Liver (tissue), 9 donors: ENCODE results near the gene SCPEP1. TPM values are rescaled to one million over a fixed set of nuclear protein-coding genes. Genes with fewer than 3 reads are reported as not detected.

Experiments used
- DNase-seq: peaks from one replicate; pipeline ENCODE4 v3.0.0-alpha.2; 2017; ENCODE audit warnings: low spot score
- H3K27ac ChIP-seq, 2 donors: one replicate each; pipeline ENCODE4 v1.7.0; 2013; ENCODE audit warnings: inconsistent platforms in 2 of 2, low read length in 2 of 2, control low read depth in 1 of 2, low read depth in 1 of 2, mild to moderate bottlenecking in 1 of 2
- H3K27me3 ChIP-seq, 4 donors: one replicate each; pipeline versions ENCODE4 v1.6.1 to v1.7.0; 2013; ENCODE audit warnings: low read length in 3 of 4, inconsistent platforms in 1 of 4, mild to moderate bottlenecking in 1 of 4, moderate library complexity in 1 of 4; ENCODE audit not compliant: control insufficient read depth in 4 of 4, insufficient read depth in 4 of 4
- H3K36me3 ChIP-seq, 4 donors: one replicate each; pipeline versions ENCODE4 v1.6.1 to v1.7.0; 2013; ENCODE audit warnings: low read length in 3 of 4, mild to moderate bottlenecking in 3 of 4, low read depth in 1 of 4, moderate library complexity in 1 of 4; ENCODE audit not compliant: control insufficient read depth in 4 of 4, insufficient read depth in 3 of 4
- H3K4me1 ChIP-seq, 4 donors: one replicate each; pipeline versions ENCODE4 v1.6.1 to v1.7.0; 2013; ENCODE audit warnings: low read length in 3 of 4, mild to moderate bottlenecking in 3 of 4, moderate library complexity in 1 of 4; ENCODE audit not compliant: control insufficient read depth in 4 of 4, insufficient read depth in 4 of 4
- H3K4me3 ChIP-seq, 3 donors: one replicate each; pipeline versions ENCODE4 v1.6.1 to v1.7.0; 2013; ENCODE audit warnings: low read length in 3 of 3, control low read depth in 1 of 3, low read depth in 1 of 3, mild to moderate bottlenecking in 1 of 3
- H3K9ac ChIP-seq, 2 donors: one replicate each; pipeline ENCODE4 v1.7.0; 2013; ENCODE audit warnings: low read length in 2 of 2, mild to moderate bottlenecking in 2 of 2, moderate library complexity in 2 of 2, control low read depth in 1 of 2, low read depth in 1 of 2
- H3K9me3 ChIP-seq, 4 donors: one replicate each; pipeline versions ENCODE4 v1.6.1 to v1.7.0; 2013; ENCODE audit warnings: low read length in 3 of 4; ENCODE audit not compliant: control insufficient read depth in 4 of 4
- FOXA1 ChIP-seq: IDR thresholded peaks from 2 replicates; pipeline ENCODE4 v1.6.1; 2016; ENCODE audit warnings: antibody characterized with exemption
- GABPA ChIP-seq, 2 donors: IDR thresholded peaks in 1 of 2; conservative IDR thresholded peaks in 1 of 2; 2 replicates each; pipeline ENCODE4 v1.6.1; 2016; ENCODE audit warnings: antibody characterized with exemption in 2 of 2, mild to moderate bottlenecking in 1 of 2, moderate library complexity in 1 of 2
- HNF4A ChIP-seq, 2 donors: conservative IDR thresholded peaks; 2 replicates each; pipeline ENCODE4 v1.6.1; 2016; ENCODE audit warnings: antibody characterized with exemption in 2 of 2, mild to moderate bottlenecking in 2 of 2
- HNF4G ChIP-seq: IDR thresholded peaks from 2 replicates; pipeline ENCODE4 v1.6.1; 2016; ENCODE audit warnings: antibody characterized with exemption
- JUND ChIP-seq, 2 donors: IDR thresholded peaks; 2 replicates each; pipeline ENCODE4 v1.6.1; 2016; ENCODE audit warnings: antibody characterized with exemption in 2 of 2
- NR2F2 ChIP-seq: IDR thresholded peaks from 2 replicates; pipeline ENCODE4 v1.6.1; 2016; ENCODE audit warnings: antibody characterized with exemption
- RXRA ChIP-seq, 2 donors: IDR thresholded peaks; 2 replicates each; pipeline ENCODE4 v1.6.1; 2017 to 2018; ENCODE audit warnings: antibody characterized with exemption in 2 of 2, mild to moderate bottlenecking in 1 of 2
- SP1 ChIP-seq: IDR thresholded peaks from 2 replicates; pipeline ENCODE4 v1.6.1; 2018; ENCODE audit warnings: antibody characterized with exemption, mild to moderate bottlenecking
- TAF1 ChIP-seq: conservative IDR thresholded peaks from 2 replicates; pipeline ENCODE4 v1.6.1; 2016; ENCODE audit warnings: antibody characterized with exemption, mild to moderate bottlenecking
- YY1 ChIP-seq: IDR thresholded peaks from 2 replicates; pipeline ENCODE4 v1.6.1; 2016; ENCODE audit warnings: antibody characterized with exemption, mild to moderate bottlenecking
- WGBS: extraction: QIAGEN DNeasy Blood & Tissue Kit; methylation state at CpG from one replicate; pipeline ENCODE4 v1.1.7; 2013; 5-methylcytosine and 5-hydroxymethylcytosine counted together
- polyA plus RNA-seq, 2 donors: library from polyadenylated mRNA; stranded (reverse) in 1 of 2; unstranded in 1 of 2; fragments of 200-250 nt in 1 of 2; fragments of >200 nt in 1 of 2; fragmentation: Nextera tagmentation in 1 of 2; extraction: Ambion mirVana in 1 of 2; gene quantifications; one replicate each; pipeline versions ENCODE4 v1.2.1 to v1.2.3, GENCODE V29; 2013 to 2015
- total RNA-seq, 2 donors: library from RNA; depleted of rRNA; stranded (reverse); fragments of >200 nt; gene quantifications; one replicate each; pipeline ENCODE4 v1.2.3, GENCODE V29; 2014
- TF ChIP-seq, protein P1 (sequence below): IDR thresholded peaks from 2 replicates; pipeline ENCODE4 v1.6.1; 2016; ENCODE audit warnings: antibody characterized with exemption
- TF ChIP-seq, protein P2 (sequence below): fragments of 150-350 bp; IDR thresholded peaks from 2 replicates; pipeline ENCODE4 v1.5.1; 2017; ENCODE audit warnings: improper control_type of control experiment, low read depth, low read length; ENCODE audit not compliant: missing input control
- TF ChIP-seq, protein P3 (sequence below): IDR thresholded peaks from 2 replicates; pipeline ENCODE4 v1.6.1; 2016; ENCODE audit warnings: antibody characterized with exemption
- TF ChIP-seq, protein P4 (sequence below): IDR thresholded peaks from 2 replicates; pipeline ENCODE4 v1.6.1; 2016; ENCODE audit warnings: antibody characterized with exemption, mild to moderate bottlenecking
- donor health status: healthy.
- donor health status: healthy.
- donor health status: healthy.
- donor health status: healthy.
- donor health status: healthy.

Gene SCPEP1
- total and polyA plus RNA-seq, 4 donors = 15.7 to 29.3 (median 28.2) TPM

DNA sequence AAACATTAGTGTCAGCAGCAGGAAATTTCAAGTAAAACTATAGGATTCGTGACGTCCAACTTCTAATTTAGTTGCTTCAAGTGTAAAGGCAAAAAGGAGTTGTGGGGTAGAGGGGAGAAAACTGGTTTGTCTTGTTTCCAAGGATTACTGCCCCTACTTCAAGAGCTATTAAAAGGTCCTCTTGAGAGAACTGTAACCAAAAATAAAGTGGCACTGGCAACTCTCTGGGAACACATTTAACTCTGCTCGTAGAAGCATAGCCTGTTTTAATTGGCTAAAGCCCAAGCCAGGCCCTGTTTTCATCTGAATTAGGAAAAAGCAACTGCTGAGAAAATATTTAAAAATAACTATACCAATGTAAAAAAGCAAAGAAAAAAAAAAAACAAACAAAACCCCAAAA, 55.4 kb downstream of the SCPEP1 start:
- 27% methylated on average over 3 of the region's 3 CpGs for WGBS
- no peak for DNase-seq

DNA sequence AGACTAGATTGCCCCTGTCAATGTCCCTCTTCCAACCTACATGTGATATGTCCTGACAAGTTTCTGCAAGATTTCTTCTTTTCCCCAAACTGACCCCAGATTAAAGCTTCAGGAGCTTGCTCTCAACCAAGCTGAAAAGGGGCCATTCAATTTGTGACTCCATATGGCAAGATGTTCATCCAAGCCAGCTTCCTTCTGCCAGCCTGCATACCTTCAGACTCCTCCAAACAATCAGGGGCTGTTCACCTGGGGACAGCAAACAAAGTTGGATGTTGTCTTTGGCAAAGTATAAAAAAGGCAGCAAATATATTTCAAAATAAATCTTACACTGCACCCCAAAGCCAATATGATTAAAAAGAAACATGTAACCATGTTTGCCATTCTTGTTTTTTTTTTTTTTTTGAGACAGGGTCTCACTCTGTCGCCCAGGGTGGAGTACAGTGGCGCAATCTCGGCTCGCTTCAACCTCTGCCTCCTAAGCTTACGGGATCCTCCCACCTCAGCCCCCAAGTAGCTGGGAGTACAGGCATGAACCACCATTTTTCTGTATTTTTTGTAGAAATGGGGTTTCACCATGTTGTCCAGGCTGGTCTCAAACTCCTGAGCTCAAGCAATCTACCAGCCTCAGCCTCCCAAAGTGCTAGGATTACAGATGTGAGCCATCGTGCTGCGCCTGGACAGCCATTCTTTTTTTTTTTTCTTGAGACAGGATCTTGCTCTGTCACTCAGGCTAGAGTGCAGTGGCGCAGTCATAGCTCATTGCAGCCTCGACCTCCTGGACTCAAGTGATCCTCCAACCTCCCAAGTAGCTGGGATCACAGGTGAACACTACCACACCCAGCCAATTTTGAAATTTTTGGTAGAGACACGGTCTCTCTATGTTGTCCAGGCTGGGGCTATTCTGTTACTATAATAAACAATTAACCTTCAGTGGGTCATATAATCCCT, 57.1 kb downstream of the SCPEP1 start:
- Histone ChIP-seq H3K27ac (no peak overlapping the region), H3K4me3 (no peak overlapping the region), H3K9me3 (no peaks in the 10 kb centered on the region), H3K27me3 (no peaks in the 10 kb centered on the region), H3K36me3 (no peaks in the 10 kb centered on the region), H3K4me1 (peaks cover 8 to 28% (median 23%) of the 10 kb centered on the region in 4 donors), H3K9ac (peak overlapping the region in 1 of 2 donors; percentile 65)
- no peak for TF ChIP-seq JUND (IDR thresholded peaks at IDR 0.05)
- TF ChIP-seq HNF4A (conservative IDR thresholded peaks at IDR 0.05) = peak in 1 of 2 donors; percentile 9
- TF ChIP-seq NR2F2 = no peak
- TF ChIP-seq RXRA (IDR thresholded peaks at IDR 0.05) = peak in 1 of 2 donors; percentile 16
- 48% methylated on average over 10 of the region's 10 CpGs for WGBS
- DNase-seq = no peak

More for the DNA sequence above, 55.4 kb downstream of the SCPEP1 start:
- Histone ChIP-seq H3K36me3 (no peaks in the 10 kb centered on the region), H3K4me1 (peaks cover 8 to 28% (median 23%) of the 10 kb centered on the region in 4 donors), H3K9me3 (no peaks in the 10 kb centered on the region), H3K27ac (no peak overlapping the region), H3K27me3 (no peaks in the 10 kb centered on the region), H3K4me3 (no peak overlapping the region), H3K9ac (no peak overlapping the region)
- TF ChIP-seq, protein P1, sequence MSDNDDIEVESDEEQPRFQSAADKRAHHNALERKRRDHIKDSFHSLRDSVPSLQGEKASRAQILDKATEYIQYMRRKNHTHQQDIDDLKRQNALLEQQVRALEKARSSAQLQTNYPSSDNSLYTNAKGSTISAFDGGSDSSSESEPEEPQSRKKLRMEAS = no peak
- no peak for TF ChIP-seq GABPA (IDR thresholded peaks at IDR 0.05 in 1 of 2, conservative IDR thresholded peaks at IDR 0.05 in 1 of 2)
- no peak for TF ChIP-seq SP1
- TF ChIP-seq, protein P2, sequence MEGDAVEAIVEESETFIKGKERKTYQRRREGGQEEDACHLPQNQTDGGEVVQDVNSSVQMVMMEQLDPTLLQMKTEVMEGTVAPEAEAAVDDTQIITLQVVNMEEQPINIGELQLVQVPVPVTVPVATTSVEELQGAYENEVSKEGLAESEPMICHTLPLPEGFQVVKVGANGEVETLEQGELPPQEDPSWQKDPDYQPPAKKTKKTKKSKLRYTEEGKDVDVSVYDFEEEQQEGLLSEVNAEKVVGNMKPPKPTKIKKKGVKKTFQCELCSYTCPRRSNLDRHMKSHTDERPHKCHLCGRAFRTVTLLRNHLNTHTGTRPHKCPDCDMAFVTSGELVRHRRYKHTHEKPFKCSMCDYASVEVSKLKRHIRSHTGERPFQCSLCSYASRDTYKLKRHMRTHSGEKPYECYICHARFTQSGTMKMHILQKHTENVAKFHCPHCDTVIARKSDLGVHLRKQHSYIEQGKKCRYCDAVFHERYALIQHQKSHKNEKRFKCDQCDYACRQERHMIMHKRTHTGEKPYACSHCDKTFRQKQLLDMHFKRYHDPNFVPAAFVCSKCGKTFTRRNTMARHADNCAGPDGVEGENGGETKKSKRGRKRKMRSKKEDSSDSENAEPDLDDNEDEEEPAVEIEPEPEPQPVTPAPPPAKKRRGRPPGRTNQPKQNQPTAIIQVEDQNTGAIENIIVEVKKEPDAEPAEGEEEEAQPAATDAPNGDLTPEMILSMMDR = no peak
- no peak for TF ChIP-seq YY1
- no peak for TF ChIP-seq TAF1
- no peak for TF ChIP-seq HNF4A (conservative IDR thresholded peaks at IDR 0.05)
- TF ChIP-seq, protein P3, sequence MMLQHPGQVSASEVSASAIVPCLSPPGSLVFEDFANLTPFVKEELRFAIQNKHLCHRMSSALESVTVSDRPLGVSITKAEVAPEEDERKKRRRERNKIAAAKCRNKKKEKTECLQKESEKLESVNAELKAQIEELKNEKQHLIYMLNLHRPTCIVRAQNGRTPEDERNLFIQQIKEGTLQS = no peak
- TF ChIP-seq FOXA1 = no peak
- no peak for TF ChIP-seq HNF4G
- TF ChIP-seq, protein P4, sequence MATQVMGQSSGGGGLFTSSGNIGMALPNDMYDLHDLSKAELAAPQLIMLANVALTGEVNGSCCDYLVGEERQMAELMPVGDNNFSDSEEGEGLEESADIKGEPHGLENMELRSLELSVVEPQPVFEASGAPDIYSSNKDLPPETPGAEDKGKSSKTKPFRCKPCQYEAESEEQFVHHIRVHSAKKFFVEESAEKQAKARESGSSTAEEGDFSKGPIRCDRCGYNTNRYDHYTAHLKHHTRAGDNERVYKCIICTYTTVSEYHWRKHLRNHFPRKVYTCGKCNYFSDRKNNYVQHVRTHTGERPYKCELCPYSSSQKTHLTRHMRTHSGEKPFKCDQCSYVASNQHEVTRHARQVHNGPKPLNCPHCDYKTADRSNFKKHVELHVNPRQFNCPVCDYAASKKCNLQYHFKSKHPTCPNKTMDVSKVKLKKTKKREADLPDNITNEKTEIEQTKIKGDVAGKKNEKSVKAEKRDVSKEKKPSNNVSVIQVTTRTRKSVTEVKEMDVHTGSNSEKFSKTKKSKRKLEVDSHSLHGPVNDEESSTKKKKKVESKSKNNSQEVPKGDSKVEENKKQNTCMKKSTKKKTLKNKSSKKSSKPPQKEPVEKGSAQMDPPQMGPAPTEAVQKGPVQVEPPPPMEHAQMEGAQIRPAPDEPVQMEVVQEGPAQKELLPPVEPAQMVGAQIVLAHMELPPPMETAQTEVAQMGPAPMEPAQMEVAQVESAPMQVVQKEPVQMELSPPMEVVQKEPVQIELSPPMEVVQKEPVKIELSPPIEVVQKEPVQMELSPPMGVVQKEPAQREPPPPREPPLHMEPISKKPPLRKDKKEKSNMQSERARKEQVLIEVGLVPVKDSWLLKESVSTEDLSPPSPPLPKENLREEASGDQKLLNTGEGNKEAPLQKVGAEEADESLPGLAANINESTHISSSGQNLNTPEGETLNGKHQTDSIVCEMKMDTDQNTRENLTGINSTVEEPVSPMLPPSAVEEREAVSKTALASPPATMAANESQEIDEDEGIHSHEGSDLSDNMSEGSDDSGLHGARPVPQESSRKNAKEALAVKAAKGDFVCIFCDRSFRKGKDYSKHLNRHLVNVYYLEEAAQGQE = no peak
- no peak for TF ChIP-seq NR2F2
